Heart right ventricle (tissue), 16 donors: ENCODE results near the gene E2F2. TPM values are rescaled to one million over a fixed set of nuclear protein-coding genes. Genes with fewer than 3 reads are reported as not detected.

ENCODE experiments used
- ATAC-seq, 8 donors: fragments of 200-7000 bp; cut with Tn5 transposase; one replicate each; pipeline ENCODE4 v1.9.1; 2020; ENCODE audit warnings: mild to moderate bottlenecking in 8 of 8, moderate library complexity in 8 of 8, moderate number of reproducible peaks in 1 of 8
- DNase-seq, 2 donors: peaks; one replicate each; pipeline ENCODE4 v3.0.0-alpha.2; 2020
- H3K27ac ChIP-seq, 10 donors: fragments of 200-600 bp; sonication (generic) in 2 of 10; one replicate each; pipeline versions ENCODE4 v1.5.0 to v1.8.0; 2020 to 2022; ENCODE audit warnings: mild to moderate bottlenecking in 3 of 10
- H3K27me3 ChIP-seq, 7 donors: fragments of 200-600 bp; one replicate each; pipeline ENCODE4 v1.8.0; 2021 to 2022; ENCODE audit warnings: mild to moderate bottlenecking in 2 of 7
- H3K36me3 ChIP-seq, 9 donors: fragments of 200-600 bp; sonication (generic) in 1 of 9; one replicate each; pipeline versions ENCODE4 v1.5.0 to v1.8.0; 2020 to 2022; ENCODE audit warnings: mild to moderate bottlenecking in 2 of 9
- H3K4me1 ChIP-seq, 9 donors: fragments of 200-600 bp; sonication (generic) in 1 of 9; one replicate each; pipeline versions ENCODE4 v1.5.0 to v1.8.0; 2020 to 2022; ENCODE audit warnings: mild to moderate bottlenecking in 4 of 9
- H3K4me3 ChIP-seq, 10 donors: fragments of 200-600 bp; sonication (generic) in 2 of 10; one replicate each; pipeline versions ENCODE4 v1.5.0 to v1.8.0; 2020 to 2022; ENCODE audit warnings: mild to moderate bottlenecking in 7 of 10, moderate library complexity in 2 of 10
- H3K9me3 ChIP-seq, 11 donors: fragments of 200-600 bp in 10 of 11; sonication (generic) in 2 of 11; one replicate each; pipeline versions ENCODE4 v1.5.0 to v1.8.0; 2013 to 2022; ENCODE audit warnings: mild to moderate bottlenecking in 2 of 11, control low read depth in 1 of 11, moderate library complexity in 1 of 11
- CTCF ChIP-seq, 9 donors: fragments of 200-600 bp; sonication (generic) in 2 of 9; IDR thresholded peaks; one replicate each; pipeline versions ENCODE4 v1.5.0 to v1.8.0; 2021 to 2022; ENCODE audit warnings: antibody characterized with exemption in 9 of 9, mild to moderate bottlenecking in 5 of 9, moderate library complexity in 1 of 9
- WGBS, 2 donors: extraction: QIAGEN DNeasy Blood & Tissue Kit; methylation state at CpG; one replicate each; pipeline ENCODE4 v1.1.7; 2013; ENCODE audit warnings: inconsistent platforms in 1 of 2; 5-methylcytosine and 5-hydroxymethylcytosine counted together
- intact Hi-C, 10 donors: fragments of 100-400 bp; cut with DNase I; formaldehyde crosslinking; loops; one replicate each; pipeline versions ENCODE4 v1.11.1 to v1.14.2; 2022
- polyA plus RNA-seq, 2 donors: library from polyadenylated mRNA; stranded (reverse); fragments of 200-250 nt; gene quantifications; one replicate each; pipeline ENCODE4 v1.2.3, GENCODE V29; 2013
- total RNA-seq, 10 donors: library from RNA; stranded (reverse); fragmentation: NEBNext Ultra II Directional in 3 of 10; extraction: Animal tissue kit (Norgen Biotek cat#: 25700) in 3 of 10; gene quantifications; one replicate each; pipeline versions ENCODE4 v1.2.1 to v1.2.4, GENCODE V29; 2021 to 2023
- donor health status: Arrhythmogenic right ventricular cardiomyopathy.
- donor health status: ischemic (EF 13 %, LVEDD 7.1; RV severe dilation, severe dysfunction).
- donor health status: healthy with polysubstance abuse.
- donor health status: DM: no; HTN: yes; CAD: no.
- donor health status: DM: no; HTN: no; CAD: no.
- donor health status: ischemic (EF 25% LVEDD 6.9; RV normal size, moderate dysfunction).
- donor health status: ischemic (EF 25% LVEDD 5.7; RV mildly dilated, moderate dysfunction).
- donor health status: healthy.
- donor health status: DM: yes; HTN: yes; CAD: no.
- donor health status: Ischemic cardiomyopathy.
- donor health status: ischemic (EF 35%, LVEDD 5.7; RV mildly dilated, moderate dysfunction).
- donor health status: nonischemic (EF 11% LVEDD 7.7; RV severe dilation, severe dysfunction).
- donor health status: DM: yes; HTN: yes; CAD: no.
- donor health status: PGD.
- donor health status: ischemic (EF 29% LVEDD 5.4; RV normal size, mild dysfunction).
- donor health status: nonischemic (EF 23%, LVEDD 6.1; RV moderate dilation, normal function).

Gene E2F2
- total and polyA plus RNA-seq, 12 donors = 0.04 to 2.3 (median 0.15) TPM; not detected in 2

DNA sequence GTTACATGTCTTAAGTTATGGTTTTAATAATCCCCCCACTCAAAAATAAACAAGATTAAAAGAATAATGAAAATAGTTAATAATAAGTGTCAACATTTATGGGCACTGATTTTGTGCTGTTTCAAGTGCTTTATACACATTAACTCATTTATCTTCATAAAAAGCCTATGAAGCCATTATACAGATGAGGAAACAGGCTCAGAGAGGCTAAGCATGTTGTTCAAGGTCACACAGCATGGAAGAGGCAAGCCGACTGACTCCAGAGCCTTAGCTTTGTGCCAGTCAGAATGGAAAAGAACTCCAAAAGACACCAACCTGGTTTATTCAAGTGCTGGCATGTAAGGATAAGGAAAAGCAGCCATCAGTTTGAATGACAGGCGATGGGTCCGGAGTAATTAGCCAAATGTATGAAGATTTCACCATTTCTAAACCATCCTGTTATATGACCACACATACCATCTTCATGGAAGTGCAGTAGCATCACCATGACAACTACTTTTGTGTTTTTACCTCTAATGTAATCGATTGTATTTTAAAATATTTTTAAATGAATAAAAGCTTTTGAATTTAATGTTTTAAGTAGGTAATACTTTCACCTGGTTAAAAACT, 42.6 kb upstream of the E2F2 start:
- Histone ChIP-seq H3K36me3 (no peaks in the 10 kb centered on the region), H3K27me3 (peaks cover 0 to 15% (median 0%) of the 10 kb centered on the region in 7 donors), H3K9me3 (no peaks in the 10 kb centered on the region), H3K4me3 (no peak overlapping the region), H3K4me1 (peaks cover 18 to 50% (median 38%) of the 10 kb centered on the region in 9 donors), H3K27ac (peak overlapping the region in 2 of 10 donors; percentile 12 to 24)
- 73 to 87% methylated on average over 4 of the region's 4 CpGs for WGBS, 2 donors
- DNase-seq (no peak), ATAC-seq (no peak)
- no peak for TF ChIP-seq CTCF (IDR thresholded peaks at IDR 0.05)
- intact Hi-C loops = no loop called here

DNA sequence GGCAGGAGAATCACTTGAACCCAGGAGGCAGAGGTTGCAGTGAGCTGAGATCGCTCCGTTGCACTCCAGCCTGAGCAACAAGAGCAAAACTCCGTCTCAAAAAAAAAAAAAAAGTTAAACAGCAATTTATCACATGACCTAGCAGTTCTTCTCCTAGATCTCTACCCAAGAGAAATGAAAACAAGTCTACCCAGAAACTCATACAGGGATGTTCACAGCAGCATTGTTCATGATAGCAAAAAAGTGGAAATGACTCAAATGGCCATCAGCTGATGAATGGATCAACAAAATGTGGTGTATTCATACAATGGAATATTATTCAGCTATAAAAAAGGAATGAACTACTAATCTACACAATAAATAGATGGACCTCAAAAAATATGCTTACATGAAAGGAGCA, 40.4 kb upstream of the E2F2 start:
- Histone ChIP-seq H3K9me3 (no peaks in the 10 kb centered on the region), H3K36me3 (no peaks in the 10 kb centered on the region), H3K27ac (no peak overlapping the region), H3K4me1 (peaks cover 16 to 38% (median 24%) of the 10 kb centered on the region in 9 donors), H3K27me3 (peaks cover 0 to 21% (median 0%) of the 10 kb centered on the region in 7 donors), H3K4me3 (no peak overlapping the region)
- intact Hi-C loops = no loop called here
- ATAC-seq (no peak), DNase-seq (no peak)
- no peak for TF ChIP-seq CTCF (IDR thresholded peaks at IDR 0.05)
- WGBS, 2 donors = 90 to 92% methylated on average over 3 of the region's 3 CpGs

DNA sequence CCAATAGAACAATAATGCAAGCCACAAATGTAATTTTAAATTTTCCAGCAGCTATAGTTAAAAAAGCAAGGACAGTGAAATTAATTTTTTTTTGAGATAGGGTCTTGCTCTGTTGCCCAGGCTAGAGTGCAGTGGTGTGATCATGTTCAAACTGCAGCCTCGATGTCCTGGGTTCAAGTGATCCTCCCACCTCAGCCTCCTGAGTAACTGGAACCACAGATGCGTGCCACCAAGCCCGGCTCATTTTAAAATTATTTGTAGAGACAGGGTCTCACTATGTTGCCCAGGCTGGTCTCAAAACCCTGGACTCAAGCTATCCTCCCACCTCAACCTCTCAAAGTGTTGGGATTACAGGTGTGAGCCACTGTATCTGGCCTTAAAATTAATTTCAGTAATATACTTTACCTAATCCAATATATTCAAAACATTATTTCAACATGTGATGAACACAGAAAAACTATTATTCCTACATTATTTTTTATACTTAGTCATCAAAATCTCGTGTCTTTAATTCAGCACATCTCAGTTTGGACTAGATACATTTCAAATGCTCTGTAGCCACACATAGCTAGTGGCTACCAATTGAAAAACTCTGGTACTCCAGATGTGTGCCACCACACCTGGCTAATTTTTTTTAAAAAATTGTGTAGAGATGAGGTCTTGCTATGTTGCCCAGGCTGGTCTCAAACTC, 39.1 kb upstream of the E2F2 start:
- Histone ChIP-seq H3K27ac (peak overlapping the region in 2 of 10 donors; percentile 90 to 99), H3K4me1 (peaks cover 7 to 26% (median 18%) of the 10 kb centered on the region in 9 donors), H3K4me3 (no peak overlapping the region), H3K9me3 (no peaks in the 10 kb centered on the region), H3K27me3 (peaks cover 0 to 21% (median 0%) of the 10 kb centered on the region in 7 donors), H3K36me3 (no peaks in the 10 kb centered on the region)
- DNase-seq (no peak), ATAC-seq (no peak)
- no peak for TF ChIP-seq CTCF (IDR thresholded peaks at IDR 0.05)
- intact Hi-C loops = no loop called here
- 94% methylated on average over 4 of the region's 4 CpGs for WGBS, 2 donors

DNA sequence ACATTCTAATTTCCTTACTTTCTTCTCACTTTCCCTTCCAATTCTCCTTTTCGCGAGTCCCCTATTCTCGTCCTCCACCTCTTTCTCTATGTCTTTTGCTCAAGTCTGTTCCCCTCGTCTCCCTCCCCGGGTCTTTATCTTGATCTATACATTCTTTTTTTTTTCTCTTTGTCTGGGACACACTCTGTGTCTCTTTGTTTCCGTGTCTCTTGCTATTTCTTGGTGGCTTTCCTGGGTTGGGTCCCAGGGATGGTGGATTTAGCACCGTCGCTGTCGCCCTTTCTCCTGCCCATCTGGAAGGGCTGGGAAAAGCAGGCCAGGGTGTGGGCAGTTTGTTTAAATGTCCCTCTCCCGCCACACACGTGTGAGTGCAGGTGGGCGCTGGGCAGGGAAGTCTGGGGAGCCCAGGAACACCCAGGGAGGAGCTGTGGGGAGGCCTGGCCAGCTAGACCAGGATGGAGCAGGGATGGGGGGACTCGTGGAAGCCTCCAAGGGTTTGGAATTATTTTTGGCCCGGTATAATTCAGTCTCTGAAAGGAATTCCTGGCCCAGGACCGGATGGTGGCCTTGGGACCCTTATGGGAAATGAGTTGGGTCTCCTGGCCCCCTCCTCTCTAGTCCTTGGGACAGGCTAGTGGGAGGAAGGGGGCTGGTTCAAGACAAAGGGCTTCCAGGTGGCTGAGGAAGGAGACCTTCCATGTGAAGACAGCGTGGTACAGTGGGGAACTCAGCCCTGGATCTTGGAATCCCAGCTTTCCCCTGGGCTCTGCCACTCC, 37.8 kb upstream of the E2F2 start:
- DNase-seq (no peak), ATAC-seq (peak; percentile 23 to 55 (median 38))
- Histone ChIP-seq H3K27ac (peak overlapping the region; percentile 86 to 99 (median 91)), H3K36me3 (no peaks in the 10 kb centered on the region), H3K27me3 (peaks cover 0 to 25% (median 0%) of the 10 kb centered on the region in 7 donors), H3K4me3 (peak overlapping the region; percentile 43 to 74 (median 66)), H3K9me3 (no peaks in the 10 kb centered on the region), H3K4me1 (peaks cover 7 to 38% (median 18%) of the 10 kb centered on the region in 9 donors)
- intact Hi-C loops = no loop called here
- TF ChIP-seq CTCF (IDR thresholded peaks at IDR 0.05) = no peak
- WGBS, 2 donors = 26 to 29% methylated on average over 16 of the region's 16 CpGs
